ENCODE results near the gene PRDM2.

The PRDM2 gene

GRCh38 chr1:13732971-13733667 lies 33.1 kb downstream of the PRDM2 start:
- DNase-seq (ENCODE audit: low read depth, low spot score): no peak

GRCh38 chr1:13733711-13734110 lies 33.7 kb downstream of the PRDM2 start:
- no peak for DNase-seq (ENCODE audit: low read depth, low spot score)

- DNase-seq (ENCODE audit: low read depth, low spot score): no peak
Measured at GRCh38 chr1:13735168-13735930, 35.4 kb downstream of the PRDM2 start.

- no peak for DNase-seq (ENCODE audit: low read depth, low spot score)
Measured at GRCh38 chr1:13737398-13737797, 37.4 kb downstream of the PRDM2 start.

- no peak for DNase-seq (ENCODE audit: low read depth, low spot score)
Measured at GRCh38 chr1:13746342-13746741, 46.4 kb downstream of the PRDM2 start.

GRCh38 chr1:13748610-13749505 lies 48.9 kb downstream of the PRDM2 start:
- peak; percentile 84 for DNase-seq (ENCODE audit: low read depth, low spot score)

GRCh38 chr1:13749543-13750341 lies 49.8 kb downstream of the PRDM2 start:
- DNase-seq (ENCODE audit: low read depth, low spot score): no peak

GRCh38 chr1:13751458-13751871 lies 51.5 kb downstream of the PRDM2 start:
- no peak for DNase-seq (ENCODE audit: low read depth, low spot score)

GRCh38 chr1:13751985-13752384 lies 52.0 kb downstream of the PRDM2 start:
- no peak for DNase-seq (ENCODE audit: low read depth, low spot score)

GRCh38 chr1:13752852-13753251 lies 52.9 kb downstream of the PRDM2 start:
- DNase-seq (ENCODE audit: low read depth, low spot score): no peak

GRCh38 chr1:13753636-13754402 lies 53.8 kb downstream of the PRDM2 start:
- DNase-seq (ENCODE audit: low read depth, low spot score): no peak

GRCh38 chr1:13754510-13755103 lies 54.6 kb downstream of the PRDM2 start:
- no peak for DNase-seq (ENCODE audit: low read depth, low spot score)

GRCh38 chr1:13756557-13757315 lies 56.7 kb downstream of the PRDM2 start:
- DNase-seq (ENCODE audit: low read depth, low spot score): no peak

- no peak for DNase-seq (ENCODE audit: low read depth, low spot score)
Measured at GRCh38 chr1:13757693-13758092, 57.7 kb downstream of the PRDM2 start.

- no peak for DNase-seq (ENCODE audit: low read depth, low spot score)
Measured at GRCh38 chr1:13759072-13759471, 59.1 kb downstream of the PRDM2 start.

- DNase-seq (ENCODE audit: low read depth, low spot score): no peak
Measured at GRCh38 chr1:13760340-13760739, 60.4 kb downstream of the PRDM2 start.

- DNase-seq (ENCODE audit: low read depth, low spot score): no peak
Measured at GRCh38 chr1:13760921-13761320, 60.9 kb downstream of the PRDM2 start.

GRCh38 chr1:13761883-13762282 lies 61.9 kb downstream of the PRDM2 start:
- DNase-seq (ENCODE audit: low read depth, low spot score): no peak

GRCh38 chr1:13762642-13763041 lies 62.7 kb downstream of the PRDM2 start:
- DNase-seq (ENCODE audit: low read depth, low spot score): no peak

Data from brain pericyte (primary cell).